GM18520 (cell line): Measurements from ENCODE around the gene OXNAD1.

Experiments used
- ATAC-seq: cut with Tn5 transposase; IDR thresholded peaks from one replicate; pipeline ENCODE4 v1.9.1; 2021; ENCODE audit not compliant: unreplicated experiment

OXNAD1 gene

DNA sequence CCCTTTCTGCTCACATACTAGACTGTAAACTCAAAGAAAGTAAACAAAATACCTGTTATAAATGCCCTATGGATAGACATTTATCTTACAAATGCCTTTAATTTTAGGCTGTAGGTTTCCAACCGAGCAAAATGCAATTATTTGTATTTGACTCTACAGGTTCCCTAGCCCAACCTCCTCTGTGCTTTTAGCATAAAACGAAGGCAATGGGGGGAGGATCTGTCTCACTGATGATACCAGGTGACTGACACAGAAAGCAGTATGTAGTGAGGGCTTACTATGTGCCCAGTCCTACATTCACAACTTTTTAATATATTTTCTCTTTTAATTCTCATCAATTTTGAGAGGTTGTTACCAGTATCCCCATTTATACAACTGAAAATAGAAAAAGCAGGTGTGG is 87.4 kb downstream of the OXNAD1 start:
- ATAC-seq: no peak

DNA sequence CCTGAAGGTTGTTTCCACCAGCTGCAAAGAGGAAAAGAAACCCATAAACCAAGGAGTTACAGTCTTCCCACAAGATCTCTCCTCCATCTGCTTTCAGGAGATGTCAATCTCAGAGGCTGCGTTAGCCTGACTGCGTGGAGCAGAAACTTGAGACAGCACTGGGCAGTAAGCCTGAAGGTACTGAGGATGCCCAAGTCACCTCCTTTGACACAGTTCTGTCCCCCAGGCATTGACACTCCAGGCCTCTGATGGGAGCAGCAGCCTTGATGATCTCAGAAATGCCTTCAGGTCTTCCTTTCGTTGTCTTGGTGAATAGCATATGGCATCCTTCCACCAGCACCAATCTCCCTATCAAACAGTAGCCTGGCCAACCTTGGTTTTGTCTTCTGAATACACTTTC is 89.3 kb downstream of the OXNAD1 start:
- ATAC-seq: no peak
